Measurements from ENCODE around the gene MRGPRD.
"Not testable (repeated sequence)": the region's sequence is repeated elsewhere in the genome, so short reads cannot be mapped to it uniquely, and the experiment has no call there.

Gene MRGPRD

GRCh38 chr11:69005631-69006368 lies 25.0 kb upstream of the MRGPRD start:
- DNase-seq: no peak

- no peak for DNase-seq
Observed at GRCh38 chr11:69005183-69005630, 24.4 kb upstream of the MRGPRD start.

- no peak for DNase-seq
Observed at GRCh38 chr11:69004411-69005182, 23.8 kb upstream of the MRGPRD start.

GRCh38 chr11:69003866-69004367 lies 23.1 kb upstream of the MRGPRD start:
- DNase-seq: no peak

DNA sequence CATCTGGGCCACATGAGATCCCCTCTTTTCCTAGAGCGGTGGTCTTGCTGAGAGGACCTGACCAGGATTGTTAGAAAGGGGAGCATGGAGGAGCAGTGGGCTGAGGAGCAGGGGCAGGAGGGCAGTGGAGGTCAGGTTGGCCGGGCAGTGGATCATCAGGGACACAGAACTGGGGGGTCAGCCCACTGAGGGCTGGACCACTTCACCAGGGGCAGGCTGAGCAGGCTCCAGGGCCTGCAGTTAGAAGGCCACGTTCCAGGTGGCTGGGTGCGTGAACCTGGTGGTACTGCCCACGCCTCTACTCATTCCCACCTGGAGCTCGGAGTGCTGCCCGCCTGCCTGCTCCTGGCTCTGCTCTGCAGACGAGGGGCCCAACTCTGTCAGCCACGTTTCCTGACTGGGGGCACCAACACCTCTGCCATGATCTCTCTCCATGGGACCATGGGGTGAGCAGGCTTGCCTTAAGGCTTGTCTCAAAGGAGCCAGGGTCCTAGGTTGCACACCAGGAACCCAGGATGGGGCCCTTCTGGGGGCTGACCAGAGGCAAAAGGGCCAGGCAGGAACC lies 22.6 kb upstream of the MRGPRD start:
- no peak for DNase-seq

GRCh38 chr11:69002570-69003231 lies 21.9 kb upstream of the MRGPRD start:
- no peak for DNase-seq

DNA sequence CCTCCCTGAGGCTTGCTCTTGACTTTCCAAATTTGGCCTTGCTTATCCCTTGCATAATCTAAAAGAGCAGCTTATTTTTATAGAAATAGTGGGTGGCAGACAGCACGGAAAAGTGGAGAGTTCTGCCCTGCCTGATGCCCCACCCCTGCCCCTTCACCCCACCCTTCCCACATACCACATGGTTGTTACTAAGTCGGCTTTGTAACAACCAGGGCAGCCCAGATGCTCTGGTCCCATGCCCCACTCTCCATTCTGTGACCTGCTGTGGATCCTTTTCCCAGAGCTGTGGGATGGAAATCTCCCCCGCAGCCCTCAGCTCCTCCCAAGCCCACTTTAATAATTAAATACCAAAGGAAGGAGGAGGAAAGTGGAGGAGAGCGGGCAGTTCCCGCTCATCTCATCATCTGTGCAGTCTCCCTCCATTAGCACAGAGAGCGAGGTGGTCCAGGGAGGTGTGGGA lies 21.4 kb upstream of the MRGPRD start:
- DNase-seq: no peak

- DNase-seq: no peak
Observed at GRCh38 chr11:69001243-69002081, 20.7 kb upstream of the MRGPRD start.

DNA sequence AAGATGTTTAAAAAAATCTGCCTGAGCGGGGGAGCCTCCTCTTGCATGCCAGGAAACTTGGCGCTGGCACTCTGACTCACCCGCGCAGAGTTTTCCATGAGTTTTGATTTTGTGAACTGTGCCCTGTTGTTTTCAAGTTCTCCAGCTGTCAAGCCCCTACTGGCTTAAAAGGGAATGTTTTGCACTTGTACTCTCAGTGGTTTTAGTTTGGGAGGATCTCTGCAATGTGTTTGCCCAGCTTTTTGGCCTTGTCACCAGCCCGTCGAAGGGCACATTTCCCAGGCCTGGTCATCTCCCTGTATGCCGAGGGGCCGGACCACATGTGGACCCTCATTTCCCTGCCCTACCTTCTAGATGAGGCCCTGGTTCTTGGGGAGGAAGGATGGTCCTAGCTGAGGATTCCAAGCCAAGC lies 20.1 kb upstream of the MRGPRD start:
- DNase-seq: no peak

DNA sequence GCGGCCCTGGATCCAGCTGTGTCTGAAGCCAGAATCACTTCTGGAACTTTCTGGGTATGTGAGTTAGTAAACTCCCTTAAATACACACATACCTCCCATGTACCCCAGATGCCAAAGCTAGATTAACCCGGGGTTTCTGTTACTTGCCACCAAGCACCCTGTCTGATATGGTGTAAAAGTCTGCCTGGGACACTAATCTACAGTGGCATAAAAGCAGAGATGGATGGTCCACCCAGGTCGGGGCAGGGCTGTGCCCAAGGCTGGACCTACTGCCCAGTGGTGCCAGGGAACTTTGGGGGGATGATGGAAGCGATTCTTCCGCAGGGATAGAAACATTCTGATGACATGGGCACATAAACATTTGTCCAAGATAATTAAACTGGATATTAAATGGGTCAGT lies 19.6 kb upstream of the MRGPRD start:
- DNase-seq: no peak

- DNase-seq: not testable (repeated sequence)
Observed at GRCh38 chr11:68999748-69000355, 19.1 kb upstream of the MRGPRD start.

DNA sequence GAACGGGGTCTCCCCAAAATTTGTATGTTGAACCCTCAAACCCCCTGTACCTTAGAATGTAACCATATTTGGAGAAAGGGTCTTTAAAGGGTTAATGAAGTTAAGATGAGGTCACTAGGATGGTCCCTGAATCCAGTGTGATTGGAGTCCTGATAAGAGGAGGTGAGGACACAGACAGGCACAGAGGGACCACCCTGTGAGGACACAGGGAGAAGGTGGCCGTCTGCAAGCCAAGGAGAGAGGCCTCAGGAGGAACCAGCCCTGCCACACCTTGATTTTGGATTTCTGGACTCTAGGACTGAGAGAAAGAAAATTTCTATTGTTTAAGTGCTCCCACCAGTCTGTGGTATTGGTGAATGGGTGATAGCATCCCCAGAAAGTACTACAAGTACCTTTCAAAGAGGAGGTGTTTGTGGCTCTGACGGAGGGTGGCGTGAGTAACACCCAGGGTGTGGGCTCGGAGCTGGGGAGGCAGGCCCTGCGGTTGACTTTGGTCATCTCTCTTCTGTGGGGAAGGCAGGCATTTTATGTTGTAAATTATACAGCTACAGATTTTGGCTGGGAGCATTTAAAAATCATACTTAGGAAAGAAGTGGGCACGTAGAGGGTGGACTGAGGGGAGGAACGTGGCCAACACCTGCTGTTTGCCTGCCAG lies 18.4 kb upstream of the MRGPRD start:
- no peak for DNase-seq

DNA sequence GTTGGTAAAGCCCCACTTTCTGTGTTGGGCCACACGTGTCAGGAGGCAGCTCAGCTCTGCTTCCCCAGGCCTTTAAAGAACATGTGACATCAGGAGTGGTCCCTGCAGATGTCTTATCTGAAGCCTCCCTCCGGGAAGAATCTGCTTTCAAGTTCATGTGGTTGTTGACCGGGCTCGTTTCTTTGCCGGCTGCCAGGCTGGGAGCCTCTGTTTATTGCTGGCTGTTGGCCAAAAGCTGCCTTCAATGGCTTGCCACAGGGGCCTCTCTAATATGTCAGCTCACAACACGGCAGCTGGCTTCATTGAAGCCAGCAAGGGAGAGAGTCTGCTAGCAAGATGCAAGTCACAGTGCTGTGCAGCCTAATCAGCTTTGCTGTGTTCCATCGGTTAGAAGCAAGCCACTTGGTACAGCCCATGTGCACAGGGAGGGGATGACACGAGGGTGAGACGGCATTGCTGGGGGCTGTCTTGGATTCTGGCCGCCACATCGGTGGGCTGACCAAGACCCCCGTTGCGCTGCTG lies 17.7 kb upstream of the MRGPRD start:
- no peak for DNase-seq

DNA sequence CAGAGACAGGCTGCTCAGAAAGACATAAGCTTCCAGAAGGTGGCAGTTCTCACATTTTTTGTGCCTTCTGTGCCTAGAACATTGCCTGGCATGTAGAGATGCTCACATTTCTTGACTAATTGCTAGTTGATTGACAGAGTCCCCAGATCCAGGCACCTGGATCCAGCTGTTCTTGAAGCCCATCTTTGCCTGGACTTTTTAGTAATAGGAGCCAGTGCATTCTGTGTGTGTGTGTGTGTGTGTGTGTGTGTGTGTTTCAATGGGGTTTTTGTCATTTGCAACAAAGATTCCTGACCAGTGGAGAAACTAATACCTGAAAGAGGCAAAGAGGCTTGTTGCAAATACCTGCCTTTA lies 17.2 kb upstream of the MRGPRD start:
- no peak for DNase-seq

GRCh38 chr11:68997124-68997994 lies 16.6 kb upstream of the MRGPRD start:
- DNase-seq: no peak

GRCh38 chr11:68996376-68997123 lies 15.8 kb upstream of the MRGPRD start:
- DNase-seq: no peak

- no peak for DNase-seq
Observed at GRCh38 chr11:68994894-68995285, 14.1 kb upstream of the MRGPRD start.

DNA sequence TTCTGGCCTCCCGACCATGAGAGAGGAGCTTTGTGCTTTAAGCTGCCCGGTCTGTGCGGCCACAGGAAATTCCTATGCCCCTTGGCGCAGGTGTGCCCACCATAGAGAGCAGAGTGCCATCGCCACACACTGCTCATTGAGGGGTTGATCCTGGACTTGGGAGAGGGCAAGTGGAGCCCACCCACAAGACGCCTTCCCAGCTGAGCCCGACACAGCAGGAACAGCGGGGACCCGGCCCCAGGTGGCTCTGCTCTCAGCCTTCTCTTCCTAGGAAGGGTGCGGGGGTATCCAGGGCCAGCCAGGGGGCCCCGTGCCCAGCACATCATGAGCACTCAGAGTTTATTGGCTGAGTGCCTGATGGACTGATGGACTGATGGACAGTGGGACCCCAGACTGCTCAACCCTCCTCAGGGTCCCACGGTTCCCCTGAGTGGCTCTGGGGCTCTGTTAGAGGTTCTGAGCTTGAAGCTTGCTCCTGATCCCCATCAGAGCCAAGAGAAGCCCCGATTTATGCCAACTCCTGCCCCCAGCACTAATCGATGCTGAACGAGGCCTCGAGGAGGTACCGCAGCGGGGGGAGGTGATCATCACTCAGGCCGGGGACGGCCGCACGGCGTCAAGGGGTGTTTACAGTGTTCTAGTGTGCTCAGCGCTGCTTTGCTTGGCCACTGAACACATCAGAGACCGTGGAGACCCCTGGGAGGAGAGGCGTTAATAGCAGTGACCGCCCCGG lies 13.5 kb upstream of the MRGPRD start:
- DNase-seq: no peak

Measured in central memory CD4-positive, alpha-beta T cell (primary cell).